ENCODE data around the gene ALPP. TPM values are rescaled to one million over a fixed set of nuclear protein-coding genes. Genes with fewer than 3 reads are reported as not detected.
"Not testable (repeated sequence)": the region's sequence is repeated elsewhere in the genome, so short reads cannot be mapped to it uniquely, and the experiment has no call there.

Gene ALPP
- total RNA-seq, 4 donors from 2014 or later: not detected

DNA sequence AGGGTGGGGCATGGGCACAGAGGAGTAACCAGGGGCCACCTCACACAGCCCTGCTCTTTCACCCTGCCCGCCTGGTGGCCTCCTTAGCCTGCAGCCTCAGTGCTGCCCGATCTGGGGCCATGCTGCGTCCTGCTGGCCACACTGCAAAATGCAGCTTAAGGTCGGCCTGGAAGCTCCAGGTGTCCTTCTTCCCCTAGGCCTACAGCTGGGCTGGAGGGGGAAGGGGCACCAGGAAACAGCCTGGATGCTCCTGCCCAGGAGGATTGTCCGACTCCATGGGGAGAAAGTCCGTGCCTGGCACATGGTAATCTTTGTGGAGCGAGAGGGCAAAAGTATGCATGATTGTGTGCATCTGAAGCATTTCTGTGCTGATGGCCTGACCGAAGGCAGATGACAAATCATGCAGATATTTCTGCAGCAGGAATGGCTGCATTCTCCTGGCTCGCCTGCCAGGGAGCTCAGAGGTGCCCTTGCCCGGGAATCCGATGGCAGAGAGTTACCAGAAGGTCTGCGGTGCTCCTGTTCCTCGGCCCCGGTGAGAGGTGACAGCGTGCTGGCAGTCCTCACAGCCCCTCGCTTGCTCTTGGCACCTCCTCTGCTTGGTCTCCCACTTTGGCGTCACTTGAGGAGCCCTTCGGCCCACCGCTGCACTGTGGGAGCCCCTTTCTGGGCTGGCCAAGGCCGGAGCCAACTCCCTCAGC lies 12.8 kb upstream of the ALPP start:
- Histone ChIP-seq H3K27ac (no peak overlapping the region), H3K4me1 (no peaks in the 10 kb centered on the region), H3K36me3 (no peaks in the 10 kb centered on the region), H3K27me3 (peaks cover 14% of the 10 kb centered on the region), H3K4me3 (no peak overlapping the region), H3K9me3 (no peaks in the 10 kb centered on the region)
- no peak for TF ChIP-seq POLR2AphosphoS5 (IDR thresholded peaks at IDR 0.05)
- no peak for TF ChIP-seq EP300 (IDR thresholded peaks at IDR 0.05)
- 83% methylated on average over 17 of the region's 20 CpGs for WGBS
- peak in 1 of 2 donors; percentile 66 for DNase-seq (ENCODE audit: low spot score in 2 of 2)

DNA sequence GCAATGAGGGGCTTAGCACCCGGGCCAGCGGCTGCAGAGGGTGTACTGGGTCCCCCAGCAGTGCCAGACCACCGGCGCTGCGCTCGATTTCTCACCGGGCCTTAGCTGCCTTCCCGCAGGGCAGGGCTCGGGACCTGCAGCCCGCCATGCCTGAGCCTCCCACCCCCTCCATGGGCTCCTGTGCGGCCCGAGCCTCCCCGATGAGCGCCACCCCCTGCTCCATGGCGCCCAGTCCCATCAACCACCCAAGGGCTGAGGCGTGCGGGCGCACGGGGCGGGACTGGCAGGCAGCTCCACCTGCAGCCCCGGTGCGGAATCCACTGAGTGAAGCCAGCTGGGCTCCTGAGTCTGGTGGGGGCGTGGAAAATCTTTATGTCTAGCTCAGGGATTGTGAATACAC lies 12.1 kb upstream of the ALPP start:
- H3K4me1 ChIP-seq, H3K4me3 ChIP-seq, H3K36me3 ChIP-seq, H3K9me3 ChIP-seq, H3K27ac ChIP-seq: not testable (repeated sequence)
- peak in 1 of 2 donors; percentile 47 for DNase-seq (ENCODE audit: low spot score in 2 of 2)
- WGBS: no CpG with 5 or more reads among the region's 23 CpGs
- H3K27me3 ChIP-seq: peaks cover 14% of the 10 kb centered on the region

DNA sequence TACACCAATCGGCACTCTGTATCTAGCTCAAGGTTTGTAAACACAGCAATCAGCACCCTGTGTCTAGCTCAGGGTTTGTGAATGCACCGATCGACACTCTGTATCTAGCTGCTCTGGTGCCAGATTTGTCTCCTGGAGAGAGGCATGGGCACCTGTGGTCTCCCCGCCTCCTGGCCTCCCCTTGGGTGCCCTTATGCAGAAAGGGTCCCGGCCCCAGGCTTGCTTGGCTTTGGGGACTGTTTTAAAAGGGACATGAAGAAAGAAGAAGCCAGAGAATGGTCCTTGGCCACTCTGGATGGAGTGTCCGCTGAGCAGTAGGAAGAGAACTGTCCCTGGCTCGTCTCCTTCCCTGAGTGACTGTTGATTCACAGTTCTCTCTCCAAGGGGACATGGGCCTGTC lies 11.5 kb upstream of the ALPP start:
- H3K36me3 ChIP-seq: no peaks in the 10 kb centered on the region
- no peaks in the 10 kb centered on the region for H3K9me3 ChIP-seq
- peaks cover 14% of the 10 kb centered on the region for H3K27me3 ChIP-seq
- H3K27ac ChIP-seq: no peak overlapping the region
- no peaks in the 10 kb centered on the region for H3K4me1 ChIP-seq
- 84% methylated on average over 7 of the region's 7 CpGs for WGBS
- DNase-seq (ENCODE audit: low spot score in 2 of 2): peak; percentile 19 to 57
- no peak overlapping the region for H3K4me3 ChIP-seq
- TF ChIP-seq EP300 (IDR thresholded peaks at IDR 0.05): no peak
- TF ChIP-seq POLR2AphosphoS5 (IDR thresholded peaks at IDR 0.05): no peak
- TF ChIP-seq, protein P1, sequence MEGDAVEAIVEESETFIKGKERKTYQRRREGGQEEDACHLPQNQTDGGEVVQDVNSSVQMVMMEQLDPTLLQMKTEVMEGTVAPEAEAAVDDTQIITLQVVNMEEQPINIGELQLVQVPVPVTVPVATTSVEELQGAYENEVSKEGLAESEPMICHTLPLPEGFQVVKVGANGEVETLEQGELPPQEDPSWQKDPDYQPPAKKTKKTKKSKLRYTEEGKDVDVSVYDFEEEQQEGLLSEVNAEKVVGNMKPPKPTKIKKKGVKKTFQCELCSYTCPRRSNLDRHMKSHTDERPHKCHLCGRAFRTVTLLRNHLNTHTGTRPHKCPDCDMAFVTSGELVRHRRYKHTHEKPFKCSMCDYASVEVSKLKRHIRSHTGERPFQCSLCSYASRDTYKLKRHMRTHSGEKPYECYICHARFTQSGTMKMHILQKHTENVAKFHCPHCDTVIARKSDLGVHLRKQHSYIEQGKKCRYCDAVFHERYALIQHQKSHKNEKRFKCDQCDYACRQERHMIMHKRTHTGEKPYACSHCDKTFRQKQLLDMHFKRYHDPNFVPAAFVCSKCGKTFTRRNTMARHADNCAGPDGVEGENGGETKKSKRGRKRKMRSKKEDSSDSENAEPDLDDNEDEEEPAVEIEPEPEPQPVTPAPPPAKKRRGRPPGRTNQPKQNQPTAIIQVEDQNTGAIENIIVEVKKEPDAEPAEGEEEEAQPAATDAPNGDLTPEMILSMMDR (IDR thresholded peaks at IDR 0.05): no peak
- TF ChIP-seq POLR2A (IDR thresholded peaks at IDR 0.05): no peak

DNA sequence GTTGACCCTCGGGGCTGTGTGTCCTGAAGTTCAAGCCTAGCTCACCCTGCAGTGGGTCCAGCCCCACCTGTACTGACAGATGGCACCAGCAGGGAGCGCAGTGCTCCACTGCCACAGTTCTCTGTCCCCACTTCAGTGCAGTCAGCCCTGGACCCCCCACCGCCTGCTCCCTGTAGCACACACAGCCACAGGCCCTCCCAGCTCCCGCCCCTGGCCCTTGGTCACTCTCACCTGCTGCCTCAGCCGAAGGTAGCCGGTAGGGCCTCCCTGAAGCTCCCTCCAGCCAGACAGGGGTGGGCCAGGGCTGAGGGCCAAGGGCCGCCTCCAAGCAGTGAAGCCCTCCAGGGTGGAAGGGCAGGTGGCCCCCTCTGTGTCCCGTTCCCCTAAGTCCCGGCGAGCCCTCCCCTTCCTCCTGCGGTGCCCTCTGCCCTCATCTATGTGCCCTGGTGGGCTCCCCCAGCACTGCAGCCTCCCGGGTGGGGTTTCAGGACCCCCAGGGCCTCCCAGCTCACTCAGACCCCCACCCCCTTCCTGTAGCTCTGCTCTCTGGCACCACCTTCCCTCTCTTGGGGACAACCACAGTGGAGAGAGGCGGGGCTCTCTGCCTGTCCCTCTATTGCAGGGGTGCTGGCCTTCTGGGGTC lies 10.8 kb upstream of the ALPP start:
- no peak for TF ChIP-seq POLR2A (IDR thresholded peaks at IDR 0.05)
- TF ChIP-seq, protein P1 (IDR thresholded peaks at IDR 0.05): no peak
- no peak for TF ChIP-seq POLR2AphosphoS5 (IDR thresholded peaks at IDR 0.05)
- no peak for TF ChIP-seq EP300 (IDR thresholded peaks at IDR 0.05)
- no peak overlapping the region for H3K4me3 ChIP-seq
- no peaks in the 10 kb centered on the region for H3K36me3 ChIP-seq
- DNase-seq (ENCODE audit: low spot score in 2 of 2): peak in 1 of 2 donors; percentile 75
- 81% methylated on average over 12 of the region's 13 CpGs for WGBS
- no peaks in the 10 kb centered on the region for H3K4me1 ChIP-seq
- no peaks in the 10 kb centered on the region for H3K9me3 ChIP-seq
- H3K27ac ChIP-seq: no peak overlapping the region
- peaks cover 14% of the 10 kb centered on the region for H3K27me3 ChIP-seq

DNA sequence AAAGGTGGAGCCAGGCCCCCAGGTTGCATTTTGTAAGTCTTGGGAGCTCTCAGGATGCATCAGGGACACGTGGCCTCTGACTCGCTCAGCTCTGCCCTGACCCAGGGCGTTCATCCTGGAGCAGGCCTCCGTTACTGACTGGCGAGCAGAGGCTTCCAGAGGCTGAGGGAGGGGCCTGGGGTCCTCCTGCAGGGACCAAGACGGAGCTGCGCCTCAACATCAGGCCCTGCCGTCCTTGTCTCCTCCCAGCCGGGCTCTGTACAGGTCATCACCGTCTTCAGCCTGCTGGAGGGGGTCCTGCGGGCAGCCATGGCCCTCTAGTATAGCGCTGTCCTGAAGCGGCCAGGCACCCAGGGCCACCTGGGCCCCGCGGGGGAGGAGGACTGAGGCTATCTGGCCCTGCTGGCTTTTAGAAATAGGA lies 10.2 kb upstream of the ALPP start:
- no peak overlapping the region for H3K4me3 ChIP-seq
- TF ChIP-seq POLR2AphosphoS5 (IDR thresholded peaks at IDR 0.05): no peak
- TF ChIP-seq, protein P1 (IDR thresholded peaks at IDR 0.05): no peak
- 96% methylated on average over 9 of the region's 15 CpGs for WGBS
- H3K9me3 ChIP-seq: no peaks in the 10 kb centered on the region
- DNase-seq (ENCODE audit: low spot score in 2 of 2): peak in 1 of 2 donors; percentile 72
- no peaks in the 10 kb centered on the region for H3K4me1 ChIP-seq
- H3K36me3 ChIP-seq: no peaks in the 10 kb centered on the region
- H3K27ac ChIP-seq: no peak overlapping the region
- H3K27me3 ChIP-seq: peaks cover 14% of the 10 kb centered on the region

DNA sequence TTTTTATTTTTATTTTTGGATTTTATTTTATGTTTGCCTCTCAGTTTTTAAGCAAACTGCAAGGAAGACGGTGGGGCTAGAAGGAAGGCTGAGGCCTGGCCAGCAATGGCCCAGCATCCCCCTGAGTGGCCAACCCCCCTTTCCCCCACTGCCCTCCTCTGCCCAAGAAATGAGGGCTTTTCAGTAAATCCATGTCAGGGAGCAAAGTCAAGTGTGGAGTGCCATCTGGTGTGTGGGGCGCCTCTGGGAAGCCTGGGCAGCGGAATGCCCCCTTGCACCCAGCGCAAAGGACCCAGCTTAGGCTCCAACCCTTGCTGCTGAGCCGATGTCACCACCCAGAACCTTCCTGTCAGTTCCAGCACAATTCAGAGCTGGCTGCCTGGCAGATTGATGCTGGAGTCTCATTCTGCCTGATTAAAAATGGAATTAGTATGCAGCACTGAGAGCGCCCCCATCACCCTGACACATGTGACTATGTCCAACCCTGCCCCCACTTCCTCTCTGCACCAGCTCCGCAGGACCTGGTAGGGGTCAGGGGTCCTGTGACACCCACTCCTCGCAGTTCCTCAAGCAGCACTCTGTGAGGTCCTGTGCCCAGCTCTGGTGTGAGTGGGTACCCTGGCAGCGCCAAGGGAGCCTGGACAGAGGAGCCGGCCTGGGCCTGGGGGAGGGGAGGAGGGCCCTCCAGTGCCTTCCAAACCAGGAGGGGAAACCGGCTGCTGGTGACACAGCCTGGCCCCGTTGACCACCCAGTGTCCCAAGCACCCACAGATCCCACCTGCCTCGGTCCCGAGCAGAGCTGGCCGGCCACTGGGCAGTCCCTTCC lies 9.2 kb upstream of the ALPP start:
- WGBS: 78% methylated on average over 14 of the region's 15 CpGs
- peak; percentile 38 to 69 for DNase-seq (ENCODE audit: low spot score in 2 of 2)
- Histone ChIP-seq H3K27me3 (peaks cover 14% of the 10 kb centered on the region), H3K4me1 (no peaks in the 10 kb centered on the region), H3K36me3 (no peaks in the 10 kb centered on the region), H3K9me3 (no peaks in the 10 kb centered on the region), H3K27ac (no peak overlapping the region), H3K4me3 (no peak overlapping the region)
- TF ChIP-seq, protein P1 (IDR thresholded peaks at IDR 0.05): no peak
- TF ChIP-seq EP300 (IDR thresholded peaks at IDR 0.05) (no peak), POLR2AphosphoS5 (IDR thresholded peaks at IDR 0.05) (no peak), POLR2A (IDR thresholded peaks at IDR 0.05) (no peak)

DNA sequence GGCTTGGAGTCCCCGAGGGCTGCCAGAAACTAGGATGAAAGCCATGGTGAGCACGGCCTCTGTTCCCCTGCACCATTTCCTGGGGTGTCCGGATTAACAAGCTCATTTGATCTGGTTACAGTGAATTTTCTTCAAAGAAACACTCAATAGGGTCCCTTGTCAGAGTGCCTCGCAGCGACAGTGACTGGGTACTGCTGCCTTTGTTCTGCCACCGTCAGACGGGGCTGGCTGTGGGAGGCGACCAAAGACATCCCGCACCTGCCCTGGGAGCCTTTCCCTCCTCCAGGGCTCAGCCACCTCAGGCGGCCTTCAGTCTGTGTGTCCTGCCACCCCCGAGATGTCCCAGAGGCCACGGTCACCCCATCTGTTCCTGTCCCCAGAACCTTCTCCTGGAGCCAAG lies 8.5 kb upstream of the ALPP start:
- H3K4me1 ChIP-seq, H3K36me3 ChIP-seq, H3K9me3 ChIP-seq, H3K4me3 ChIP-seq, H3K27ac ChIP-seq: not testable (repeated sequence)
- WGBS: 13% methylated on average over 2 of the region's 12 CpGs
- peaks cover 14% of the 10 kb centered on the region for H3K27me3 ChIP-seq
- DNase-seq (ENCODE audit: low spot score in 2 of 2): peak in 1 of 2 donors; percentile 20
